ENCODE data around the gene GIMAP6.
"Not testable (repeated sequence)": the region's sequence is repeated elsewhere in the genome, so short reads cannot be mapped to it uniquely, and the experiment has no call there.

The GIMAP6 gene

GRCh38 chr7:150631866-150632864 lies at the start of gene GIMAP6:
TSS of gene GIMAP6 (minus strand) at chr7:150632385. CDS start at chr7:150630142, 2,243 bp downstream.
- DNase-seq: no peak

- not testable (repeated sequence) for DNase-seq
These were observed 48.2 kb upstream of the GIMAP6 start for GRCh38 chr7:150680364-150680763.

- not testable (repeated sequence) for DNase-seq
These were observed 46.4 kb upstream of the GIMAP6 start for GRCh38 chr7:150678601-150679000.

GRCh38 chr7:150676854-150677253 lies 44.7 kb upstream of the GIMAP6 start:
- DNase-seq: not testable (repeated sequence)

GRCh38 chr7:150676276-150676675 lies 44.1 kb upstream of the GIMAP6 start:
- DNase-seq: not testable (repeated sequence)

- DNase-seq: no peak
These were observed 43.5 kb upstream of the GIMAP6 start for GRCh38 chr7:150675714-150676113.

- DNase-seq: not testable (repeated sequence)
These were observed 39.8 kb upstream of the GIMAP6 start for GRCh38 chr7:150671798-150672585.

- DNase-seq: no peak
These were observed 36.8 kb upstream of the GIMAP6 start for GRCh38 chr7:150668977-150669376.

- no peak for DNase-seq
These were observed 36.3 kb upstream of the GIMAP6 start for GRCh38 chr7:150668472-150668911.

- no peak for DNase-seq
These were observed 34.2 kb upstream of the GIMAP6 start for GRCh38 chr7:150666412-150666811.

GRCh38 chr7:150665896-150666295 lies 33.7 kb upstream of the GIMAP6 start:
- DNase-seq: no peak

- no peak for DNase-seq
These were observed 33.0 kb upstream of the GIMAP6 start for GRCh38 chr7:150665089-150665748.

GRCh38 chr7:150663802-150664494 lies 31.8 kb upstream of the GIMAP6 start:
- no peak for DNase-seq

- not testable (repeated sequence) for DNase-seq
These were observed 30.6 kb upstream of the GIMAP6 start for GRCh38 chr7:150662821-150663220.

- DNase-seq: no peak
These were observed 28.9 kb upstream of the GIMAP6 start for GRCh38 chr7:150660939-150661613.

- no peak for DNase-seq
These were observed 25.3 kb upstream of the GIMAP6 start for GRCh38 chr7:150657526-150657925.

- no peak for DNase-seq
These were observed 23.9 kb upstream of the GIMAP6 start for GRCh38 chr7:150656047-150656446.

GRCh38 chr7:150654692-150655091 lies 22.5 kb upstream of the GIMAP6 start:
- no peak for DNase-seq

GRCh38 chr7:150649080-150649385 lies 16.8 kb upstream of the GIMAP6 start:
- no peak for DNase-seq

GRCh38 chr7:150648353-150649079 lies 16.3 kb upstream of the GIMAP6 start:
- DNase-seq: no peak
